Activated CD8-positive, alpha-beta memory T cell treated with anti-CD3 and anti-CD28 coated beads, Interleukin-2, amount 10 ng/mL, durations not matched to agents 7 days and 5 days (primary cell): ENCODE results near the gene PNPLA2. TPM values are rescaled to one million over a fixed set of nuclear protein-coding genes. Genes with fewer than 3 reads are reported as not detected.
A peak's percentile ranks its signal among the peaks of the same experiment; 100 is the strongest.

Experiments
- ATAC-seq: fragments of 150-1000 bp; cut with Tn5 transposase; one replicate; pipeline ENCODE4 v1.10.0; 2021; ENCODE audit warnings: moderate library complexity
- CTCF ChIA-PET: fragments of 350-600 bp; sonication (Branson Sonifier 250); formaldehyde crosslinking; loops from one replicate; lab custom pipeline; 2021; ENCODE audit warnings: antibody characterized with exemption; lab: Charles Lee
- DNase-seq: peaks from one replicate; pipeline ENCODE4 v3.0.0-alpha.2; 2020
- H3K27ac Mint-ChIP-seq: one replicate; pipeline ENCODE4 v1.8.0; 2021; ENCODE audit warnings: mild to moderate bottlenecking, mixed read lengths
- H3K27me3 Mint-ChIP-seq: one replicate; pipeline ENCODE4 v1.8.0; 2021; ENCODE audit warnings: mixed read lengths
- H3K36me3 Mint-ChIP-seq: one replicate; pipeline ENCODE4 v1.8.0; 2021; ENCODE audit warnings: mild to moderate bottlenecking, mixed read lengths
- H3K4me1 Mint-ChIP-seq: one replicate; pipeline ENCODE4 v1.8.0; 2021; ENCODE audit warnings: mixed read lengths
- H3K4me3 Mint-ChIP-seq: one replicate; pipeline ENCODE4 v1.8.0; 2021; ENCODE audit warnings: mild to moderate bottlenecking, moderate library complexity, mixed read lengths
- H3K9me3 Mint-ChIP-seq: one replicate; pipeline ENCODE4 v1.8.0; 2022; ENCODE audit warnings: low read depth, mixed read lengths
- total RNA-seq, 2 experiments: library from RNA; stranded (reverse); gene quantifications; one replicate each; pipeline ENCODE4 v1.2.3, GENCODE V29; 2021

PNPLA2 gene
- total RNA-seq, 2 experiments from 2014 or later = 64.7 to 70.0 TPM

DNA sequence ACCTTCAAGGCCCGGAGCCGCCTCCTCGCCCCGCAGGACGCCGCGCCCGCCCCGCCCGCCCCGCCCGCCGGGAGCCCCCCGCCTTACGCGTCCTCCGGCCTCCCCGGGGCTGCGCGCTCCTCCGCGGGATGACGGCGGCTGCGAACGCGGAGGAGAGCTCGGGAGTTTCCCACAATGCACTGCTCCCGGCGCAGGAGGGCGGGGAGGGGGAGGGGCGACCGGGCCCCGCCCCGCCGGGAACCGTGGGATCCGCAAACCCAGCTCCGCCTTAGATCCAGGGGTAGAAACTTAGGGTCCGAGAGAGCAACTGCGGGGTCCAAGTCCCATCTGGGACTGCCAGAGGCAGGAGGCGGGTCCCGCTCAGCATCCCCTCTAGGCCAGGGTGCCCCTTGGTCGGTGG lies 28.8 kb upstream of the PNPLA2 start, which contains the start of gene CEND1:
Gene CEND1 (minus strand): TSS at position 148 of the 400 bp plus-strand sequence. CDS start 1,514 bp downstream, outside the sequence.
- Mint-ChIP-seq H3K36me3 (peaks cover under 1% of the 10 kb centered on the region), H3K27ac (no peak within 1 kb of the TSS), H3K4me3 (peak within 1 kb of the TSS; percentile 48), H3K9me3 (no peaks in the 10 kb centered on the region), H3K27me3 (no peaks in the 10 kb centered on the region), H3K4me1 (peaks cover 17% of the 10 kb centered on the region)
- DNase-seq = peak; percentile 67
- CTCF ChIA-PET = interaction anchor here (1.0 to 1.2 kb wide), 2 partner anchors 9 to 63 kb away, joined by 4 read pairs; no protein-coding TSS in a partner anchor
- ATAC-seq = peak; percentile 52

DNA sequence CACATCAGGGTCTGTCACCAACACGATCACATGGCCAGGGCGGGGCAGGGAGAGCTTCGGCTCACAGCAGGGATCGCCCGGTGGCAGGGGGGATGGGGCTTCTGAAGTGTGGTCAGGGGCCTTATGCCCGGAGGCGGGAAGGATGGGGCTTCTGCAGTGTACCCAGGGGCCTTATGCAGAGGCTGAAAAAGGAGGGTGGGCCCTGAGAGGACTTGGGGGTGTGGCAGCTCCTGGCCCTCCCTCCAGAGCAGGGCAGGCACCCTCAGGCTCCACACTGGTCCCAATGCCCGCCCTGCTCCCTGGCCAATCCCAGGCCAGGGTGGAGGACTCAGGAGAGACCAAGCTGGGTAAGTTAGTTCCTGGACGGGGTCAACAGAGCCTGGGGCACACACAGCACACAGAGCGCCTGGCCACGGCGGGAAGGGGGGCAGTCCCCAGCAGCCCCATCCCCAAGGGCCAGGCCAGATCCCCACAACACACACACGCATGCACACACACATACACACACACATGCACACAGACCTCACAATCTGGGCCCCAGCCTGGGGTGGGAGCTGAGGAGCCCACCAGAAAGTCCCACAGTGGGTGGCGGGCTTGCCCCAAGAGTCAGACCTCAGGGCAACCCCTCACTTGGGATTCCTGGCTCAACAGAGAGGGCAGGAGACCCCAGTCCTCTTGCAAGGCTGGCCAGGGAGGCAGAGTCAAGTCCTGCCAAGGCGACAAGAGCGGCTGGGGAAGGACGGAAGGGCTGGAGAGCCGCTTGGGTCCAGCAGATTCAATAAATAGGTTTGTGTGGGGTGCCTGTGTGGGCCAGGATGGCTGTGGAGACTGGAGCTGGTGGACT lies 27.8 kb upstream of the PNPLA2 start:
- CTCF ChIA-PET = interaction anchor here (1.2 kb wide), 1 partner anchor 8 kb away, joined by 4 read pairs; no protein-coding TSS in a partner anchor

GRCh38 chr11:791658-792534 lies 26.8 kb upstream of the PNPLA2 start:
- no peak for DNase-seq
- H3K27me3 Mint-ChIP-seq = no peaks in the 10 kb centered on the region
- H3K36me3 Mint-ChIP-seq = peaks cover 2% of the 10 kb centered on the region
- no peak overlapping the region for H3K4me3 Mint-ChIP-seq
- no peak for ATAC-seq
- CTCF ChIA-PET = no interaction called here
- no peaks in the 10 kb centered on the region for H3K9me3 Mint-ChIP-seq
- peaks cover 24% of the 10 kb centered on the region for H3K4me1 Mint-ChIP-seq
- no peak overlapping the region for H3K27ac Mint-ChIP-seq

More for the DNA sequence above, 27.8 kb upstream of the PNPLA2 start:
- no peak for ATAC-seq
- DNase-seq = no peak
- no peaks in the 10 kb centered on the region for H3K9me3 Mint-ChIP-seq
- H3K36me3 Mint-ChIP-seq = peaks cover under 1% of the 10 kb centered on the region
- no peak overlapping the region for H3K27ac Mint-ChIP-seq
- peaks cover 17% of the 10 kb centered on the region for H3K4me1 Mint-ChIP-seq
- H3K27me3 Mint-ChIP-seq = no peaks in the 10 kb centered on the region
- no peak overlapping the region for H3K4me3 Mint-ChIP-seq

GRCh38 chr11:792535-792821 lies 26.2 kb upstream of the PNPLA2 start:
- DNase-seq (no peak), ATAC-seq (no peak)
- Mint-ChIP-seq H3K4me3 (no peak overlapping the region), H3K27me3 (no peaks in the 10 kb centered on the region), H3K27ac (no peak overlapping the region), H3K9me3 (no peaks in the 10 kb centered on the region), H3K36me3 (peaks cover 2% of the 10 kb centered on the region), H3K4me1 (peaks cover 26% of the 10 kb centered on the region)
- CTCF ChIA-PET = no interaction called here

DNA sequence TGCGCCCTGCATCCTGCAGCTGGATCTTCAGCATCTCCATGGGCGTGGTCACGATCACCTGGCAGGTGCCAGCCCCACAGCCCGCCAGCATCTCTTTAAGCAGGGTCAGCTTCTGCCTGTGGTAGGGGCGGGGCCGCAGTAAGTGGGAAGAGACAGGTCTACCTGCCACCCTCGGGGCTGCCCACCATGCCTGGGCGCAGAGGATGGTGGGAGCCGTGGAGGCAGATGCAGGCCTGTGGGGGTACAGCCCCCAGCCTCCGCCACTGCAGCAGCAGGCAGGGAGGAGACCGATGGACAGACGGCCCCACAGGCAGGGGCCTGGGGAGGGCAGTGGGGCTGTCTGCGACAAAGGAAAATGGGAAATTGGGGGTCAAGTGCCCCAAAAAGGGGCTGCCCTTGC lies 25.8 kb upstream of the PNPLA2 start:
- CTCF ChIA-PET = interaction anchor here (1.4 kb wide), 1 partner anchor 65 kb away, joined by 3 read pairs; no protein-coding TSS in a partner anchor
- Mint-ChIP-seq H3K36me3 (peaks cover 2% of the 10 kb centered on the region), H3K9me3 (no peaks in the 10 kb centered on the region), H3K4me1 (peaks cover 25% of the 10 kb centered on the region), H3K27ac (no peak overlapping the region), H3K4me3 (no peak overlapping the region), H3K27me3 (no peaks in the 10 kb centered on the region)
- no peak for DNase-seq
- no peak for ATAC-seq

GRCh38 chr11:793556-793955 lies 25.2 kb upstream of the PNPLA2 start:
- H3K4me1 Mint-ChIP-seq = peaks cover 21% of the 10 kb centered on the region
- DNase-seq = no peak
- H3K4me3 Mint-ChIP-seq = no peak overlapping the region
- no peak for ATAC-seq
- no peaks in the 10 kb centered on the region for H3K27me3 Mint-ChIP-seq
- H3K27ac Mint-ChIP-seq = no peak overlapping the region
- no peaks in the 10 kb centered on the region for H3K9me3 Mint-ChIP-seq
- CTCF ChIA-PET = interaction anchor here (1.4 kb wide), 1 partner anchor 66 kb away, joined by 3 read pairs; no protein-coding TSS in a partner anchor
- peaks cover 2% of the 10 kb centered on the region for H3K36me3 Mint-ChIP-seq

DNA sequence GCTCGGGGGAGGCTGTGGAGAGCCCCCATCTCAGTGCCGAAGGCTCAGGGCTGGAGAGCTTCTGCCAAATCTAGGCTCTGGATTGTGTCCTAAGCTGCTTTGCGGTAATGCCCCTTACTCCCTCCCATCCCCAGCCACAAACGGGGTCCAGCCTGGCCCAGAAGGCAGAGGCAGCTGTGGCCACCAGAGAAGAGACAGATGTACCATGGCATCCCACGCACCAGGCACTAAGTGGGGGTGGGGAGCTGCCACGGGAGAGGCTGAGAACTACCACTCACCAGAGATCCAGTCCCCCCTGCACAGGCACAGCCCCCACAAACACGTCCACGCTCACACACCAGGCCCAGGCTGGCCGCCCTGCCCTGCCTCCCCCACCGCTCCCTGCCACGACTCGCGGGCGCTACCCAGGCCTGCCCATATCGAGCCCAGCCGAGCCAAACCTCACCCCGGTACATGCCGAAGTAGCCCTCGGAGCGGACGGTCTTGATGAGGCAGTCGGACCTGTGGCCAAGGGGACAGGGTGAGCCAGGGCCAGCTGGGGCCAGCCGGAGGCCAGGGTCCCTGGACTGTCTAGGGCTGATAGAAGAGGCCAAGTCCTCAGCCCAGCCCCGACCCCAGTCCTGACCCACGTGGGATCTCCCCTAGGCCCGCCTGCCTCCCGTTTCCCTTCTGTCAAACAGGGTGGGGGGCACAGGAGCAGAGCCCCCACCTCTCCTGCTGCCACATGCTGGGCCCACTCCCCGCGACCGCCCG lies 24.5 kb upstream of the PNPLA2 start:
- CTCF ChIA-PET = interaction anchor here (1.4 kb wide), 1 partner anchor 66 kb away, joined by 3 read pairs; no protein-coding TSS in a partner anchor
- peaks cover 18% of the 10 kb centered on the region for H3K4me1 Mint-ChIP-seq

DNA sequence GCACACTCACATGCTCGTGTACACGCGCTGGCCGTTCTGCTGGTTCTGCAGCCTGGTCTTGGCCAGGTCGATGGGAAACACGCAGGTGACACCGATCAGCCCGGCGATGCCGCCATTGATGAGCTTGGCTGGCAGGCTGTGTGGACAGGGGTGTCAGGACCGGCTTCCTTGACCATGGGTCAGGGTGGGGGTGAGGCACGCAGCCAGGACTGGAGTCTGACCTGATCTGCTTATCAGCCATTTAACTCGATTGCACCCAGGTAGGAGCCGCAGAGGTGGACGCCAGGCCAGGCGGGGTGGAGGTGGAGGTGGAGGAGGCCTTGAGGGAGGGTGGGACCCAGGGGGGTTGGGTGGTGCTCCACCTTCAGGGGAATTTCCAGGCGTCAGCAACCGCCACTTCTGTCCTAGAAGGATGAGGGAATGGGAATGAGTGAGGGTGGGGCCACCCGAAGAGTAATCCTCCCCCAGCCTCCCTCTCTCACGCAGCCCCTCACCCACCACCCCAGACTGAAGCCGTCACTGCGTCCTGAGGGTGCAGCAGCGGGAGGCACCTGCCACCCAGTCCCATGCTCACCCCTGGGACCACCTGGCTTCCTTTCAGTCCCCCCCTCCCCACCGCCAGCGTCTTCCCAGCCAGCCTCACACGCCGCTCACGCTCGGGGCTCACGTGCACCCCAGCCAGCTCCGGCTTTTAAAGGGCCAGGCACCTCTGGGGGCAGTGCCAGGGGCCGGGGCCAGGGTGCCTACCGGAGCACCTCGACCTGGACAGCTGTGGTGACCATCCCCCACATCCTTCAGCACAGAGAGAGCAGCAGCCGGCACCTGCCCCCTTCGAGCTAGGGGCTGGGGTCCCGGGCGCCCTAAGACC lies 23.7 kb upstream of the PNPLA2 start:
- DNase-seq = no peak
- CTCF ChIA-PET = interaction anchor here (0.6 to 3.1 kb wide), 3 partner anchors 13 to 35 kb away, joined by 3 to 17 read pairs (median 3); partner anchors contain the start of gene RPLP2
- Mint-ChIP-seq H3K9me3 (no peaks in the 10 kb centered on the region), H3K27me3 (no peaks in the 10 kb centered on the region), H3K4me1 (peaks cover 13% of the 10 kb centered on the region), H3K4me3 (peak overlapping the region; percentile 85), H3K27ac (no peak overlapping the region), H3K36me3 (peaks cover 2% of the 10 kb centered on the region)
- no peak for ATAC-seq

More for the DNA sequence above, 24.5 kb upstream of the PNPLA2 start:
- H3K27me3 Mint-ChIP-seq = no peaks in the 10 kb centered on the region
- H3K27ac Mint-ChIP-seq = no peak overlapping the region
- no peaks in the 10 kb centered on the region for H3K9me3 Mint-ChIP-seq
- no peak overlapping the region for H3K4me3 Mint-ChIP-seq
- H3K36me3 Mint-ChIP-seq = peaks cover 2% of the 10 kb centered on the region
- no peak for ATAC-seq
- DNase-seq = no peak

- CTCF ChIA-PET = interaction anchor here (0.6 to 3.1 kb wide), 4 partner anchors 12 to 48 kb away, joined by 3 to 17 read pairs (median 3); partner anchors contain the start of gene RPLP2
- DNase-seq (peak; percentile 92), ATAC-seq (peak; percentile 55)
- Mint-ChIP-seq H3K4me3 (peak overlapping the region; percentile 85), H3K4me1 (peaks cover 13% of the 10 kb centered on the region), H3K36me3 (peaks cover 2% of the 10 kb centered on the region), H3K27ac (peak overlapping the region; percentile 84), H3K9me3 (no peaks in the 10 kb centered on the region), H3K27me3 (no peaks in the 10 kb centered on the region)
These were observed 22.8 kb upstream of the PNPLA2 start for GRCh38 chr11:795634-796564.

- H3K4me3 Mint-ChIP-seq = peak overlapping the region; percentile 85
- no peaks in the 10 kb centered on the region for H3K9me3 Mint-ChIP-seq
- CTCF ChIA-PET = interaction anchor here (1.1 to 3.1 kb wide), 5 partner anchors 11 to 70 kb away, joined by 3 to 17 read pairs (median 3); partner anchors contain the start of gene RPLP2
- ATAC-seq = no peak
- H3K27ac Mint-ChIP-seq = peak overlapping the region; percentile 84
- no peak for DNase-seq
- no peaks in the 10 kb centered on the region for H3K27me3 Mint-ChIP-seq
- H3K36me3 Mint-ChIP-seq = peaks cover 4% of the 10 kb centered on the region
- peaks cover 13% of the 10 kb centered on the region for H3K4me1 Mint-ChIP-seq
These were observed 22.0 kb upstream of the PNPLA2 start for GRCh38 chr11:796565-797295.
